MCF 10A (cell line): ENCODE data around the gene MLLT3. TPM values are rescaled to one million over a fixed set of nuclear protein-coding genes. Genes with fewer than 3 reads are reported as not detected.
A peak's percentile ranks its signal among the peaks of the same experiment; 100 is the strongest.

Source experiments
- BruUV-seq: library from RNA; stranded (reverse); fragments of 400-500 nt; replicated peaks from 2 replicates; lab custom pipeline; 2021; lab: Mats Ljungman, UMichigan
- CTCF ChIA-PET: fragments of 300-600 bp; sonication (Branson Sonifier 250); formaldehyde crosslinking; extraction: SDS; loops from one replicate; lab custom pipeline; 2021; ENCODE audit warnings: antibody characterized with exemption, inconsistent platforms; lab: Yijun Ruan, JAX
- POLR2A ChIA-PET: fragments of 300-600, 350-650 bp; sonication (Branson Sonifier 250); formaldehyde crosslinking; extraction: SDS; loops from one replicate; lab custom pipeline; 2020; ENCODE audit warnings: antibody characterized with exemption, inconsistent platforms; lab: Yijun Ruan, JAX
- DNase-seq: peaks from one replicate; pipeline ENCODE4 v3.0.0-alpha.2; 2018; ENCODE audit not compliant: unreplicated experiment
- H3K27ac Mint-ChIP-seq: one replicate; pipeline ENCODE4 v1.8.0; 2022; ENCODE audit warnings: mild to moderate bottlenecking, low read depth, mixed read lengths; ENCODE audit not compliant: unreplicated experiment
- H3K27me3 Mint-ChIP-seq: one replicate; pipeline ENCODE4 v1.8.0; 2022; ENCODE audit warnings: mixed read lengths; ENCODE audit not compliant: insufficient read depth, unreplicated experiment
- H3K36me3 Mint-ChIP-seq: one replicate; pipeline ENCODE4 v1.8.0; 2022; ENCODE audit warnings: mild to moderate bottlenecking, moderate library complexity, mixed read lengths; ENCODE audit not compliant: insufficient read depth, unreplicated experiment
- H3K4me1 Mint-ChIP-seq: one replicate; pipeline ENCODE4 v1.8.0; 2022; ENCODE audit warnings: mixed read lengths; ENCODE audit not compliant: insufficient read depth, unreplicated experiment
- H3K4me3 Mint-ChIP-seq: one replicate; pipeline ENCODE4 v1.8.0; 2022; ENCODE audit warnings: mild to moderate bottlenecking, moderate library complexity, mixed read lengths; ENCODE audit not compliant: unreplicated experiment
- H3K9me3 Mint-ChIP-seq: one replicate; pipeline ENCODE4 v1.8.0; 2022; ENCODE audit warnings: mixed read lengths; ENCODE audit not compliant: unreplicated experiment
- intact Hi-C: fragments of 100-400 bp; cut with micrococcal nuclease; formaldehyde crosslinking; loops from 2 replicates; pipeline ENCODE4 v1.14.1; 2022
- total RNA-seq: library from RNA; stranded (reverse); gene quantifications from 2 replicates; pipeline ENCODE4 v1.2.3, GENCODE V29; 2022
- TF ChIP-seq, protein P1 (sequence below): fragments of 200-600 bp; IDR thresholded peaks from one replicate; pipeline ENCODE4 v1.8.0; 2022; ENCODE audit warnings: antibody characterized with exemption, mild to moderate bottlenecking; ENCODE audit not compliant: unreplicated experiment

The MLLT3 gene
- total RNA-seq, 1 experiment from 2014 or later = 1.2 TPM

- peaks cover 76% of the 10 kb centered on the region for H3K27me3 Mint-ChIP-seq
- intact Hi-C loops = no loop called here
- BruUV-seq = no TSS peak
- H3K4me3 Mint-ChIP-seq = no peak overlapping the region
- no peaks in the 10 kb centered on the region for H3K36me3 Mint-ChIP-seq
- TF ChIP-seq, protein P1, sequence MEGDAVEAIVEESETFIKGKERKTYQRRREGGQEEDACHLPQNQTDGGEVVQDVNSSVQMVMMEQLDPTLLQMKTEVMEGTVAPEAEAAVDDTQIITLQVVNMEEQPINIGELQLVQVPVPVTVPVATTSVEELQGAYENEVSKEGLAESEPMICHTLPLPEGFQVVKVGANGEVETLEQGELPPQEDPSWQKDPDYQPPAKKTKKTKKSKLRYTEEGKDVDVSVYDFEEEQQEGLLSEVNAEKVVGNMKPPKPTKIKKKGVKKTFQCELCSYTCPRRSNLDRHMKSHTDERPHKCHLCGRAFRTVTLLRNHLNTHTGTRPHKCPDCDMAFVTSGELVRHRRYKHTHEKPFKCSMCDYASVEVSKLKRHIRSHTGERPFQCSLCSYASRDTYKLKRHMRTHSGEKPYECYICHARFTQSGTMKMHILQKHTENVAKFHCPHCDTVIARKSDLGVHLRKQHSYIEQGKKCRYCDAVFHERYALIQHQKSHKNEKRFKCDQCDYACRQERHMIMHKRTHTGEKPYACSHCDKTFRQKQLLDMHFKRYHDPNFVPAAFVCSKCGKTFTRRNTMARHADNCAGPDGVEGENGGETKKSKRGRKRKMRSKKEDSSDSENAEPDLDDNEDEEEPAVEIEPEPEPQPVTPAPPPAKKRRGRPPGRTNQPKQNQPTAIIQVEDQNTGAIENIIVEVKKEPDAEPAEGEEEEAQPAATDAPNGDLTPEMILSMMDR = no peak
- CTCF ChIA-PET = interaction anchor here (0.6 to 4.5 kb wide), 3 partner anchors 12 to 1161 kb away, joined by 3 to 19 read pairs (median 3); no protein-coding TSS in a partner anchor
- H3K4me1 Mint-ChIP-seq = peaks cover 12% of the 10 kb centered on the region
- peak; percentile 18 for DNase-seq
- H3K27ac Mint-ChIP-seq = no peak overlapping the region
- POLR2A ChIA-PET = no interaction called here
- no peaks in the 10 kb centered on the region for H3K9me3 Mint-ChIP-seq
Measured at GRCh38 chr9:20636888-20637440, 14.7 kb upstream of the MLLT3 start.

GRCh38 chr9:20634895-20635294 is 12.6 kb upstream of the MLLT3 start:
- H3K27me3 Mint-ChIP-seq = peaks cover 81% of the 10 kb centered on the region
- H3K36me3 Mint-ChIP-seq = no peaks in the 10 kb centered on the region
- H3K27ac Mint-ChIP-seq = no peak overlapping the region
- H3K9me3 Mint-ChIP-seq = no peaks in the 10 kb centered on the region
- no TSS peak for BruUV-seq
- no peak overlapping the region for H3K4me3 Mint-ChIP-seq
- POLR2A ChIA-PET = interaction anchor here (0.9 to 1.3 kb wide), 2 partner anchors 12 to 24 kb away, joined by 3 to 4 read pairs; no protein-coding TSS in a partner anchor
- CTCF ChIA-PET = interaction anchor here (4.5 kb wide), 1 partner anchor 10 kb away, joined by 19 read pairs; no protein-coding TSS in a partner anchor
- DNase-seq = no peak
- TF ChIP-seq, protein P1 = no peak
- H3K4me1 Mint-ChIP-seq = peaks cover 5% of the 10 kb centered on the region
- intact Hi-C loops = no loop called here

GRCh38 chr9:20632705-20633104 is 10.4 kb upstream of the MLLT3 start:
- CTCF ChIA-PET = no interaction called here
- BruUV-seq = no TSS peak
- Mint-ChIP-seq H3K27me3 (peaks cover 84% of the 10 kb centered on the region), H3K9me3 (no peaks in the 10 kb centered on the region), H3K27ac (no peak overlapping the region), H3K4me1 (peaks cover 5% of the 10 kb centered on the region), H3K4me3 (no peak overlapping the region), H3K36me3 (no peaks in the 10 kb centered on the region)
- intact Hi-C loops = no loop called here
- no peak for DNase-seq
- POLR2A ChIA-PET = interaction anchor here (0.6 to 1.8 kb wide), 2 partner anchors 11 to 243 kb away, joined by 4 to 5 read pairs; partner anchors contain the start of gene MLLT3
- TF ChIP-seq, protein P1 = no peak

DNA sequence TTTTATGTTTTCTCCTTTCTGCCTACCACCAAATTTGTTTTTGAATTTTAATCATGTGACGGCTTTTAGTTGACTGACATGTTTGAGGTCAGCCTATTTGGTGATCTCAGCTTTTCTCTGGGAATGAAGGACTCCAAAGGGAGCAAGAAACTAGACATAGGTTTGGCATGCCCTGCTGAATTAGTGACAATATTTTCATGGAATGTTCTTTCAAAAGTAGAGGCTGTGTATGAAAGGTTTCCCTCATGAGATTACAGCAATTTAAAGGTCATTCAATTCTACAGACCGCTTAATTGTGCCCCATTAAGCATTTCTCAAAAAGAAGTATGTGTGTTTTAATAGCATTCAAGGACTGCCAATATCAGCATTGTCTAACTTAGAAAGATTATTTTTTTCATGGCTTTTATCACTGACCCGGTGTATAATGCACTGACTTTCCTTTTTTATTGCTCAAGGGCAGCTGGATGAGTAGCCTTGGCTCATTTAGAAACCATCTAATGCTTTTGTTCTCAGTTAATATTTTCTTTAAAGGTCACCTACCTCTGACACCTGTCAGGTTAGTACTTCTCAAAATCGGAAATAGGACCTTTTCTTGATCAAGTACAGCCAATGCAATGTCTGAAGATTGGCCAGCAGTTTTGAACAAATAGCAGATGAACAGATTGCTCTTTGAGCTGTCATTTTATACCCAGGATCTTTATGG is 8.1 kb upstream of the MLLT3 start:
- H3K27ac Mint-ChIP-seq = no peak overlapping the region
- DNase-seq = no peak
- peaks cover 5% of the 10 kb centered on the region for H3K4me1 Mint-ChIP-seq
- no TSS peak for BruUV-seq
- H3K4me3 Mint-ChIP-seq = no peak overlapping the region
- CTCF ChIA-PET = no interaction called here
- TF ChIP-seq, protein P1 = no peak
- POLR2A ChIA-PET = interaction anchor here (1.1 kb wide), 1 partner anchor 55 kb away, joined by 5 read pairs; no protein-coding TSS in a partner anchor
- no peaks in the 10 kb centered on the region for H3K36me3 Mint-ChIP-seq
- intact Hi-C loops = no loop called here
- H3K9me3 Mint-ChIP-seq = no peaks in the 10 kb centered on the region
- H3K27me3 Mint-ChIP-seq = peaks cover 63% of the 10 kb centered on the region
